ENCODE data around the gene MFRP. TPM values are rescaled to one million over a fixed set of nuclear protein-coding genes. Genes with fewer than 3 reads are reported as not detected.

Gene MFRP
- total and polyA plus RNA-seq, 9 of the 15 experiments (the other 6 are each of a cell fraction or from before 2014, with no cell fraction given) = not detected

- H3K36me3 ChIP-seq (ENCODE audit: control insufficient read depth, insufficient read depth, low read length) = peaks cover 78% of the 10 kb centered on the region; the same call in 2 of the 3 replicates
- no TSS peak for BruUV-seq (replicated peaks)
- no peaks in the 10 kb centered on the region for H3K79me2 ChIP-seq (ENCODE audit: control insufficient read depth, insufficient read depth, low read length)
- no peak overlapping the region for H3K9ac ChIP-seq (ENCODE audit: insufficient read depth in 1 of 2, low read depth in 2 of 2, low read length in 2 of 2)
- H3K9me3 ChIP-seq (replicated peaks; ENCODE audit: control insufficient read depth, insufficient read depth, low read depth, low read length) = no peaks in the 10 kb centered on the region
- no peaks in the 10 kb centered on the region for H4K20me1 ChIP-seq (replicated peaks; ENCODE audit: control insufficient read depth, insufficient read depth, low read length)
- FAIRE-seq (no peak), DNase-seq (ENCODE audit: extremely low read depth in 1 of 4, low spot score in 3 of 4) (no peak), ATAC-seq (no peak)
- no peaks in the 10 kb centered on the region for H3K9me1 ChIP-seq (ENCODE audit: control insufficient read depth, insufficient read depth, low read length)
- intact Hi-C loops (cut with micrococcal nuclease) = no loop called here
- ChIA-PET CTCF (ENCODE audit: low intra/inter-chr PET ratio) (no interaction called here), POLR2A (interaction anchor here (0.6 to 3.2 kb wide), 9 partner anchors 8 to 307 kb away, joined by 3 to 17 read pairs (median 5); partner anchors contain the start of gene MCAM)
- peaks cover 0 to 8% of the 10 kb centered on the region in 2 experiments; a peak in 2 of 5 replicates for H3K4me1 ChIP-seq (replicated peaks in 1 of 2; ENCODE audit: control insufficient read depth in 2 of 2, insufficient read depth in 2 of 2, low read length in 2 of 2)
- TF ChIP-seq ZBTB12 (CRISPR knock-in tag; IDR thresholded peaks at IDR 0.05) (no peak), POLR2G (IDR thresholded peaks at IDR 0.05; ENCODE audit: low read depth, low read length) (0 out of 2 replicates have a peak, but pooled peaks have one; percentile 42)
- H3K27me3 ChIP-seq (ENCODE audit: control insufficient read depth in 2 of 2, insufficient read depth in 2 of 2, low read length in 2 of 2) = no peaks in the 10 kb centered on the region
- H3K4me3 ChIP-seq = no peak overlapping the region
- WGBS (ENCODE audit: insufficient coverage, low coverage, missing lambda C conversion rate) = 90% methylated on average over 9 of the region's 11 CpGs
- H2AFZ ChIP-seq (ENCODE audit: low read depth, low read length) = no peak overlapping the region
- in situ Hi-C loops (cut with MboI) = no loop called here
- H3K27ac ChIP-seq (ENCODE audit: extremely low read depth, low read depth, low read length) = no peak overlapping the region
- H3K4me2 ChIP-seq (ENCODE audit: insufficient read depth, low read length) = no peak overlapping the region
These were observed 37.1 kb downstream of the MFRP start for GRCh38 chr11:119309411-119309810.

GRCh38 chr11:119307974-119308373 lies 38.5 kb downstream of the MFRP start:
- Histone ChIP-seq H3K9me3 (replicated peaks; ENCODE audit: control insufficient read depth, insufficient read depth, low read depth, low read length) (no peaks in the 10 kb centered on the region), H3K9me1 (ENCODE audit: control insufficient read depth, insufficient read depth, low read length) (no peaks in the 10 kb centered on the region), H3K4me1 (replicated peaks in 1 of 2; ENCODE audit: control insufficient read depth in 2 of 2, insufficient read depth in 2 of 2, low read length in 2 of 2) (peaks cover 0 to 8% of the 10 kb centered on the region in 2 experiments; a peak in 2 of 5 replicates), H2AFZ (ENCODE audit: low read depth, low read length) (no peak overlapping the region), H3K4me2 (ENCODE audit: insufficient read depth, low read length) (no peak overlapping the region), H3K9ac (ENCODE audit: insufficient read depth in 1 of 2, low read depth in 2 of 2, low read length in 2 of 2) (peak overlapping the region in 1 of 2 experiments; percentile 76; a peak in 1 of 4 replicates), H3K4me3 (no peak overlapping the region), H3K27ac (ENCODE audit: extremely low read depth, low read depth, low read length) (no peak overlapping the region), H4K20me1 (replicated peaks; ENCODE audit: control insufficient read depth, insufficient read depth, low read length) (no peaks in the 10 kb centered on the region), H3K27me3 (ENCODE audit: control insufficient read depth in 2 of 2, insufficient read depth in 2 of 2, low read length in 2 of 2) (no peaks in the 10 kb centered on the region), H3K79me2 (ENCODE audit: control insufficient read depth, insufficient read depth, low read length) (no peaks in the 10 kb centered on the region), H3K36me3 (ENCODE audit: control insufficient read depth, insufficient read depth, low read length) (peaks cover 78% of the 10 kb centered on the region)
- 87% methylated on average over 5 of the region's 5 CpGs for WGBS (ENCODE audit: insufficient coverage, low coverage, missing lambda C conversion rate)
- ATAC-seq = no peak
- FAIRE-seq = no peak
- in situ Hi-C loops (cut with MboI) (no loop called here), intact Hi-C loops (cut with micrococcal nuclease) (no loop called here)
- POLR2A ChIA-PET = interaction anchor here (0.9 to 2.5 kb wide), 4 partner anchors 9 to 18 kb away, joined by 3 to 14 read pairs (median 5); partner anchors contain the start of gene MCAM
- CTCF ChIA-PET (ENCODE audit: low intra/inter-chr PET ratio) = no interaction called here
- BruUV-seq (replicated peaks) = no TSS peak
- no peak for DNase-seq (ENCODE audit: extremely low read depth in 1 of 4, low spot score in 3 of 4)
- TF ChIP-seq ZBTB40 (IDR thresholded peaks at IDR 0.05) (peak; percentile 82), ZBTB40 (CRISPR knock-in tag; IDR thresholded peaks at IDR 0.05) (peak; percentile 54; the same call in 1 of the 2 replicates)

Measured in K562 (cell line).